Measurements from ENCODE around the gene BAZ2A. TPM values are rescaled to one million over a fixed set of nuclear protein-coding genes. Genes with fewer than 3 reads are reported as not detected.

BAZ2A gene
- total RNA-seq, 1 experiment from 2014 or later: 126 TPM

DNA sequence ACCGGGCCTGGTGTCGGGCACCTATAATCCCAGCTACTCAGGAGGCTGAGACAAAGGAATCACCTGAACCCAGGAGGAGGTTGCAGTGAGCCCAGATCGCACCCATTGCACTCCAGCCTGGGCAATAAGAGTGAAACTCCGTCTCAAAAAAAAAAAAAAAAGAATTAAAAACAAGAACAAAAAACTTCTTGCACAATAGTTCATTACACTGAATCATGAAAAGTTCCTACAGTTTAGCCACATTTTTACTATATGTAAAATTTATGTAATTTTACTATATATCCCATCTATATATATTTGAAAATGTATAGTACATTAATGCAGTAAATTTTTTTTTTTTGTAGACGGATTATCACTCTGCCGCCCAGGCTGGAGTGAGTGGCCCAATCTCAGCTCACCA lies 11.1 kb upstream of the BAZ2A start:
- Histone ChIP-seq H3K4me3 (ENCODE audit: low read depth, low read length, poor library complexity, severe bottlenecking) (no peak overlapping the region), H3K9me3 (ENCODE audit: low read depth, low read length, poor library complexity, severe bottlenecking) (no peaks in the 10 kb centered on the region), H3K27ac (ENCODE audit: low read depth, low read length, poor library complexity, severe bottlenecking) (no peak overlapping the region), H3K4me1 (ENCODE audit: insufficient read depth, low read length, poor library complexity, severe bottlenecking) (peaks cover 23% of the 10 kb centered on the region), H3K27me3 (replicated peaks; ENCODE audit: insufficient read depth, low read depth, low read length, poor library complexity) (no peaks in the 10 kb centered on the region), H3K36me3 (ENCODE audit: insufficient read depth, low read length, poor library complexity, severe bottlenecking) (peaks cover 78% of the 10 kb centered on the region)
- intact Hi-C loops (cut with micrococcal nuclease; ENCODE audit: unreplicated experiment): no loop called here
- no TSS peak for BruUV-seq (replicated peaks)
- POLR2A ChIA-PET (ENCODE audit: low non-redundant PET): no interaction called here
- CTCF ChIA-PET: no interaction called here
- DNase-seq (ENCODE audit: low spot score): no peak
- no peak for TF ChIP-seq EZH2 (IDR thresholded peaks at IDR 0.05; ENCODE audit: borderline replicate concordance, low read depth, low read length, poor library complexity, severe bottlenecking)
- TF ChIP-seq, protein P1, sequence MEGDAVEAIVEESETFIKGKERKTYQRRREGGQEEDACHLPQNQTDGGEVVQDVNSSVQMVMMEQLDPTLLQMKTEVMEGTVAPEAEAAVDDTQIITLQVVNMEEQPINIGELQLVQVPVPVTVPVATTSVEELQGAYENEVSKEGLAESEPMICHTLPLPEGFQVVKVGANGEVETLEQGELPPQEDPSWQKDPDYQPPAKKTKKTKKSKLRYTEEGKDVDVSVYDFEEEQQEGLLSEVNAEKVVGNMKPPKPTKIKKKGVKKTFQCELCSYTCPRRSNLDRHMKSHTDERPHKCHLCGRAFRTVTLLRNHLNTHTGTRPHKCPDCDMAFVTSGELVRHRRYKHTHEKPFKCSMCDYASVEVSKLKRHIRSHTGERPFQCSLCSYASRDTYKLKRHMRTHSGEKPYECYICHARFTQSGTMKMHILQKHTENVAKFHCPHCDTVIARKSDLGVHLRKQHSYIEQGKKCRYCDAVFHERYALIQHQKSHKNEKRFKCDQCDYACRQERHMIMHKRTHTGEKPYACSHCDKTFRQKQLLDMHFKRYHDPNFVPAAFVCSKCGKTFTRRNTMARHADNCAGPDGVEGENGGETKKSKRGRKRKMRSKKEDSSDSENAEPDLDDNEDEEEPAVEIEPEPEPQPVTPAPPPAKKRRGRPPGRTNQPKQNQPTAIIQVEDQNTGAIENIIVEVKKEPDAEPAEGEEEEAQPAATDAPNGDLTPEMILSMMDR (conservative IDR thresholded peaks at IDR 0.05; ENCODE audit: low read depth, low read length): no peak

DNA sequence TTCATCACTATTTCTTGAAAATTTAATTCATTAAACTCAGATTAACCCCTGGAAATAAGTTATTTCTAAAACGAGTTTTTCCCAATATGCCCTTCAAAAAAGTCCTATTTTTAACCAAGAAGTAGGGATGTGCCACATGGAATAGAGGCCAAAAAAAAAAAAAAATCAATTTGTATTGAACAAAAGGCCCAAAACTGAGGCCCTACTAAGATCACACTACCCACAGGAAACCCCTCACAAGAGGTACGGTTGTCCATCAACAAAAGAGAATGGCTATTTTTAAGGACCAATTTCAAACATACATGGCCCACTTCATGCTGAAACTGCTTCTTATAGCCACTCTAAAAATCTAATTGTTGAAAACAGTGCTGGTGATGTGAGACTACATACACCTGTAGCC lies 7.5 kb upstream of the BAZ2A start:
- intact Hi-C loops (cut with micrococcal nuclease; ENCODE audit: unreplicated experiment): loop anchor here (5.0 to 10.0 kb wide), 3 partner anchors 125 to 523 kb away; partner anchors contain the start of genes RPL41, STAT6 and ZC3H10
- H3K27me3 ChIP-seq (replicated peaks; ENCODE audit: insufficient read depth, low read depth, low read length, poor library complexity): no peaks in the 10 kb centered on the region
- peaks cover 28% of the 10 kb centered on the region for H3K4me1 ChIP-seq (ENCODE audit: insufficient read depth, low read length, poor library complexity, severe bottlenecking)
- no peak for TF ChIP-seq EZH2 (IDR thresholded peaks at IDR 0.05; ENCODE audit: borderline replicate concordance, low read depth, low read length, poor library complexity, severe bottlenecking)
- TF ChIP-seq, protein P1 (conservative IDR thresholded peaks at IDR 0.05; ENCODE audit: low read depth, low read length): no peak
- H3K4me3 ChIP-seq (ENCODE audit: low read depth, low read length, poor library complexity, severe bottlenecking): no peak overlapping the region
- H3K9me3 ChIP-seq (ENCODE audit: low read depth, low read length, poor library complexity, severe bottlenecking): no peaks in the 10 kb centered on the region
- CTCF ChIA-PET: no interaction called here
- no peak for DNase-seq (ENCODE audit: low spot score)
- peaks cover 55% of the 10 kb centered on the region for H3K36me3 ChIP-seq (ENCODE audit: insufficient read depth, low read length, poor library complexity, severe bottlenecking)
- no TSS peak for BruUV-seq (replicated peaks)
- POLR2A ChIA-PET (ENCODE audit: low non-redundant PET): no interaction called here
- H3K27ac ChIP-seq (ENCODE audit: low read depth, low read length, poor library complexity, severe bottlenecking): peak overlapping the region; percentile 73

DNA sequence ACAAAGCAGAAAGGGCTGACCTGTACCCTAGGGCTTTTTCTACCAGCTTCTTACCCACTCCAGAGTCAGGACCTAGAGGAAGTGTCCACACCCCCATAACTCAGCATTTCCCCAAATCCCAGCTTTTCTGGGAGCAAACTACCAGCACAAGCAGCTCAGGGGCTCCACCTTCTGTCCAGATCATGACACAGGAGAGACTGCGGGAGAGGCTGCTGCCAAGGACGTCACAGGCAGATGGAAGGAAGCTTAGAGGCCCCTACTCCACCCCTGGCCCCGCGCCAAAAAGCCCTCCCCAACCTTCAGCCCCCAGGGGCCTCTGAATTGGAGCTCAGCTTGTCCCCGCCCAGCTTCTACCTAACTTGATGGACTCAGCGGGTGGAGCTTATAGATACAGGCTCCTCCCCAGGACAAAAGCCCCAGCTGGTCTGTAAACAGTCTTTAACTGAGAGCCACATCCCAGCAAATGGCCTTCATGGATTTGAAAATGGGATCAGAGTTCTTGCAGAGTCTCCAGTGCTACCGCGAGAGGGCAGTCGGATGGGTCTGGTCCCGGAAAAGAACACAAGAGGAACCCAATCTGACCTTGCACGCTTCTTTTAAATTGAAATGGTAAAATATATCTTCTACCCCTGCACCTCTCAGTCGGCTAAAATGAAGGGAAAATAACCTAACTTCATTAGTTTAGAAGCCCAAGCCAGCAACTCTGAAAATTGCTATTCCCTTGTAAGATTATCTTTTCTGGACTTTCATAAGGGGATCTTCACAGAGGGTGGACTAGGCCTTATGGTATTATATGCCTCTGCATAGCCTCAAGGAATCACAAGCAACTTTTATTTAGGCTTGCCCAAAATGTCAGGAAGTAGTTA lies 6.8 kb upstream of the BAZ2A start:
- BruUV-seq (replicated peaks): no TSS peak
- POLR2A ChIA-PET (ENCODE audit: low non-redundant PET): interaction anchor here (0.6 to 1.0 kb wide), 3 partner anchors 8 to 115 kb away, joined by 3 to 4 read pairs (median 4); partner anchors contain the start of genes PTGES3 and RBMS2

More for the DNA sequence above, 6.8 kb upstream of the BAZ2A start:
- intact Hi-C loops (cut with micrococcal nuclease; ENCODE audit: unreplicated experiment): loop anchor here (5.0 to 10.0 kb wide), 3 partner anchors 125 to 522 kb away; partner anchors contain the start of genes RPL41, STAT6 and ZC3H10
- no peaks in the 10 kb centered on the region for H3K9me3 ChIP-seq (ENCODE audit: low read depth, low read length, poor library complexity, severe bottlenecking)
- peak; percentile 100 for DNase-seq (ENCODE audit: low spot score)
- peak overlapping the region; percentile 77 for H3K4me3 ChIP-seq (ENCODE audit: low read depth, low read length, poor library complexity, severe bottlenecking)
- CTCF ChIA-PET: interaction anchor here (0.6 to 1.8 kb wide), 26 partner anchors 8 to 475 kb away, joined by 3 to 20 read pairs (median 4); partner anchors contain the start of genes ATP5F1B, CNPY2, NACA and PTGES3
- peaks cover 35% of the 10 kb centered on the region for H3K4me1 ChIP-seq (ENCODE audit: insufficient read depth, low read length, poor library complexity, severe bottlenecking)
- peak overlapping the region; percentile 78 for H3K27ac ChIP-seq (ENCODE audit: low read depth, low read length, poor library complexity, severe bottlenecking)
- H3K27me3 ChIP-seq (replicated peaks; ENCODE audit: insufficient read depth, low read depth, low read length, poor library complexity): no peaks in the 10 kb centered on the region
- peaks cover 48% of the 10 kb centered on the region for H3K36me3 ChIP-seq (ENCODE audit: insufficient read depth, low read length, poor library complexity, severe bottlenecking)
- no peak for TF ChIP-seq EZH2 (IDR thresholded peaks at IDR 0.05; ENCODE audit: borderline replicate concordance, low read depth, low read length, poor library complexity, severe bottlenecking)
- TF ChIP-seq, protein P1 (conservative IDR thresholded peaks at IDR 0.05; ENCODE audit: low read depth, low read length): peak; percentile 82

All from A673 (cell line).